Measurements from ENCODE around the gene TSTD2.
"Not testable (repeated sequence)": the region's sequence is repeated elsewhere in the genome, so short reads cannot be mapped to it uniquely, and the experiment has no call there.

Gene TSTD2

DNA sequence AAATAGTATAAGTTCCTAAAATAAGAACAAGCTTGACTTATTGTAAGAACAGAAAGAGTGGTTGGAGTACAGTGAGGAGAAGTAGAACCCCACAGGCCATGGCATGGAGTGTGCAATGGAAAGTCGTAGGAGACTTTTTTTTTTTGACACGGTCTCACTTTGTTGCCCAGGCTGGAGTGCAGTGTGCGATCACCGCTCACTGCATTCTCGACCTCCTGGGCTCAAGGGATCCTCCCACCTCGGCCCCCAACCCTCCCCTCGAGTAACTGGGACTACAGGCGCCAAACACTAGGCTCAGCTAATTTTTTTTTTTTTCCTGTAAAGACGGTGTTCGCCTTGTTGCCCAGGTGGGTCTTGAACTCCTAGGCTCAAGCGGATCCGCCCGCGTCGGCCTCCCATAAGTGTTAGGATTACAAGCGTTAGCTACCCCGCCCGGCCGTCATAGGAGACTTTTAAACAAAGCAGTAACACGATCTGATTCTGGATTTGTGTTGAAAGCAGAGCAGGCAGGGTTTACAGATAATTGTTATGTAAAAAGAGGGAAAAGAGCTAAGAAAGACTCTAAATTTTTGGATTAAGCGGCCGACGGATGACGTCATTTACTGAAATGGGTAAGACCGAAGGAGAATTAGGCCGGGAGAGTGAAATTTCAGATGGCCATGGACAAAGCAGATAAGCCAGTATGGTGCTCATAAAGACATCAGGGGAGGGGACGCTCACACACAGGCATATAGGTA lies 752 bp downstream of the TSTD2 start:
- DNase-seq (ENCODE audit: low read depth, low spot score), result no peak

DNA sequence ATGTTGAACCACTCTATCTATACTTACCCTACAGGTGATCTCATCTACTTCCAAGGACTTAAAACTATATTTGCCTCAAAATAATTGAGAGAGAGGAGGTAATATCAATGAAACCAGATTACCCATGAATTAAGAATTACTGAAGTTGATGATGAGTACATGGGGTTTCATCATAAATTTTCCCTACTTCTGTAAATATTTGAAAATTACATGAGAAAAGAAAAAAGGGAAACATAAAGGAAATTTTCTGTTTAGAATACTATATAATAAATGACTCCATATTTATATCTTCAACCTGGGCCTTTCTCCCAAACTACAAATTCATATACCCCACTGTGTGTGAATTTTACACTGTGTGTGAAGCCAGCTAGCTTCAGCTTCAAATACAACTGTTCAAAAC lies 2.6 kb downstream of the TSTD2 start:
- DNase-seq (ENCODE audit: low read depth, low spot score), result no peak

- DNase-seq (ENCODE audit: low read depth, low spot score), result no peak
Observed at GRCh38 chr9:97629156-97629555, 4.0 kb downstream of the TSTD2 start.

DNA sequence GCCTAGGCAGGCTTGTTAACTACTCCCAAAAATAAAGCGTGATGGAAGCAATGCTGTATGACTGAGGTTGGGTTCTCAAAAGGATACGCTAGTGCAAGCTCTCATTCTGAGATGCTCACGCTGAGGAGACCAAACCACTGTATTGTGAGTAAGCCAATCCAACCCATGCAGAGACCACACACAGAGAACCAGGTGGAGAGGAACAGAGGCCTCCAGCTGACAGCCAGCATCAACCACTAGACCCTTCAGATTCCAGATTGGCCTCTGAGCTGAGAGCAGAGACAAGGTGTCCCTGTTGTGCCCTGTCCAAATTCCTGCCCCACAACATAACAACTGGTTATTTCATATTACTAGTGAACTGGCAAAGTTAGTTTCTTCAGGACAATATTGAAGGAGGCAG lies 4.5 kb downstream of the TSTD2 start:
- no peak for DNase-seq (ENCODE audit: low read depth, low spot score)

DNA sequence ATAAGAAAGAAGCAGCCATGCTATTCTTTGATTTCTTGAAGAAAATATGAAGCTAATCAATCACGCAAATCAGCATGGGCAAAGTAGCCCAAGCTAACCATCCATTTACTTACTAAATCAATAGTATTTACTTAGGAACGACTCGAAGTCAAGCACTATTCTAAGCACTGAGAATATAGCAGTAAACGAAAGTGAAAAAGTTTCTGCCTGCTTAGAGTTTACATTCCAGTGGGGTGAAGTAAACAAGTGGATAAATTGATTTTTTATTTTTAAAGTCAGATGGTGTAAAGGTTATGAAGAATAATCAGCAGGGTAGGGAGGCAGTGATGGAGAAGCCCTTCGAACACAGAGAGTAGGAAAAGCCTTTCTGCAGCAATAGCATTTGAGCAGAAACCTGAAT lies 5.5 kb downstream of the TSTD2 start:
- no peak for DNase-seq (ENCODE audit: low read depth, low spot score)

GRCh38 chr9:97625620-97626019 lies 7.5 kb downstream of the TSTD2 start:
- DNase-seq (ENCODE audit: low read depth, low spot score), result no peak

DNA sequence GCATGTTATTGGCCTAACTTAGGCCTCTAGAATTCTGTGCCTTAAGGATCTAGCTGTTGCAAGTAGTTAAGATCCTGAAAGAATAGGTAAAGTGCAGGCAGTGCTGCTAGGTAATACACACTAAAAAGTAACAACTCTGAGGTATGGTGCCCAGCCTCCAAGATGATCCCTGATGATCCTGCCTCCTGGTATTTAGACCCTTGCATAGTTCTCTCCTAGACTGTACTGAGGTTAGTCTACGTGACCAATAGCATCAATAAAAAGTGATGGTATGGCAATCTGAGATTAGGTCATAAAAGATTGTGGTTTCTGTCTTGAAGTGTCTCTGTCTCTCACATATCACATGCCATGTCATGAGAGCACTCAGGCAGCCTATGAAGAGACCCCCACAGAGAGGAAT lies 9.2 kb downstream of the TSTD2 start:
- no peak for DNase-seq (ENCODE audit: low read depth, low spot score)

- not testable (repeated sequence) for DNase-seq (ENCODE audit: low read depth, low spot score)
Observed at GRCh38 chr9:97622483-97622882, 10.7 kb downstream of the TSTD2 start.

GRCh38 chr9:97620063-97620462 lies 13.1 kb downstream of the TSTD2 start:
- not testable (repeated sequence) for DNase-seq (ENCODE audit: low read depth, low spot score)

DNA sequence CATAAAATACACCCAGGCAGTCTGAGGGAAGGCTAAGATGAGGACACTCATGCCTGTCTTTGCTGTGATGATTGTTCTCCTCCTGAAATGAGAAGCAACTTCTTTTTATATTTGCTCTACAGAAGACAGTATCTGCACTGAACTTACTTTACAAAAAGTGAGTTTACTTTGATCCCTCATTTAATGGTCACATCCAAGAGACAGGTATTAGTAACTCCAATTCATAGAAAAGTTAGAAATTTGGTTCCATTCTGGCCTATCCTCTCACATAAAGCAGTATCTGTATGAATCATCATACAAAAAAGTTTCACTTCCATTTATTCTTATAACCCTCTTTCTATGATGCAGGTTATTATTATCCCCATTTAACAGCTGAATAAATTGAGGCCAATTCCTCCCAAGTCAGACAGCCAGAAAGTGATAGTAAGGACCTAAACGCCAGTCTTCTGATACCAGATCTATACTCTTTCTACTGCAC lies 15.2 kb downstream of the TSTD2 start:
- no peak for DNase-seq (ENCODE audit: low read depth, low spot score)

- DNase-seq (ENCODE audit: low read depth, low spot score), result peak; percentile 18
Observed at GRCh38 chr9:97615439-97616072, 17.6 kb downstream of the TSTD2 start.

- DNase-seq (ENCODE audit: low read depth, low spot score), result no peak
Observed at GRCh38 chr9:97604901-97605645, 28.1 kb downstream of the TSTD2 start.

DNA sequence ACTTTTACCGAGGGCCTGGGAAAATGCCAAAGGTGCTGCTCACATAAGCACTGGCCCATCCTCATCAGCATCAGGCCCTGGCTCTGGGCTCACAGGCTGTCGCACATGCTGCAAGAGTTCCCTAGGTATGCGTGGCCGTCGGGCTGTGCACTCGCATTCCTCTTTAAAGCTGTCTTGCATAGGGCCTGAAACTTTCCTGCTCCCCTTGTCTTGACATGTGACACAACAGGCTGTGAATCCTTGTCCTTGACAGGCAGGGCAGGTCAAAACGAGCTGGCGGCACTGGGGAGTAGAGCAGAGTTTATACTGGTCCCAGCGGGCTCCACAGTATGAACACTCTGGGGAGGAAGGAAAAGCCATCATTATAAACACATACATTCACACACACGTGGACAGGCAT lies 30.7 kb downstream of the TSTD2 start:
- DNase-seq (ENCODE audit: low read depth, low spot score), result no peak

DNA sequence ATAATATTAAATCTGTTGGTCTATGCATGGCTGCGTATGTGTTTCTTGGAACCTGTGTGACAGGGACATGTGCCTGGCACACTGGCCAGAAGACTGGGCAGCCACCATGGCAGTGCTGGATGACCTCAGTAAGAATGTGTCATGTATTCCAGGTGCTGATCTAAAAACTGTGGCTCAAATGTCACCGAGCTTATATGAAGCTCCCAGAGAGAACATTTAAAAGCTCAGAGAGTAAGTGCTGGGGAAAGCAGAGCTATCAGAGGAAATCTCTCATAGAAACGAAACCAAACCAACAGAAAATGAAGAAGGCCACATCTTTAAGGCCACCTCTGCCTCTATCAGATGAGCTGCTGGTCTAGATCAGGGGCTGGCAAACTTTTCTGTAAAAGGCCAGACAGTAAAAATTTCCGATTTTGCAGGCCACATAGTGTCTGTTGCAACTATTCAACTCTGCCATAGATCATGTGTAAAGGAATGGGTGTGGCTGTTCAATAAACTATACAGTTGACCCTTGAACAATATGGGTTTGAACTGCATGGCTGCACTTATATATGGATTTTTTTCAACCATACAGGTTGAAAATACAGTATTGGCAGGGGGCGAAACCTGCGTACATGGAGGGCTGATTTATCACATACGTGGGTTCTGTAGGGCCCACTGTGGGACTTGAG lies 31.8 kb downstream of the TSTD2 start:
- DNase-seq (ENCODE audit: low read depth, low spot score), result no peak

- DNase-seq (ENCODE audit: low read depth, low spot score), result no peak
Observed at GRCh38 chr9:97600531-97601227, 32.5 kb downstream of the TSTD2 start.

DNA sequence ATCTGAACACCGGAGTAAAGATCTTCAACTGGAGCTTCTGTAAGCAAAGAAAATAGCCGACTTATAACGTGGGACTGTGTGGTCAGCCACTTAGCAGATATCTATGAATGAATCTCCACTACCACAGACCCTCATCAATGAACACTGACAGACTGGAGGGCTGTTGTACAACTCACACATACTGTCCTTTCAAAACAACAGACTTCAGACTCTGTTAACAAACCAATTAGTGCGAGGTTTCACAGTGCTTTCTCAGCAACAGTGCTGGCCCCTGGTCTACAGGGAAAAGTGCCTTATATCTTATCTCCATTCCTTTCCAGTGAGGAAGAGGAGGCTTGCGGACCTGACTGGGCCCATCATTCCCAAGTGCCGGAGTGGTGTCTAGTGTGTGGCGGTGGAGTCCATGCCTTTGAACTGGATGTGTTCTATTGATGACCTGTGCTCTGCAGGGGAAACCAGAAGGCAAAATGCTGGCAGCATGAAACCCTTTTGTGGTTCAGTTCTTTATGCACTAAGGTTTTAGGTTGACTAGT lies 33.8 kb downstream of the TSTD2 start:
- DNase-seq (ENCODE audit: low read depth, low spot score), result no peak

DNA sequence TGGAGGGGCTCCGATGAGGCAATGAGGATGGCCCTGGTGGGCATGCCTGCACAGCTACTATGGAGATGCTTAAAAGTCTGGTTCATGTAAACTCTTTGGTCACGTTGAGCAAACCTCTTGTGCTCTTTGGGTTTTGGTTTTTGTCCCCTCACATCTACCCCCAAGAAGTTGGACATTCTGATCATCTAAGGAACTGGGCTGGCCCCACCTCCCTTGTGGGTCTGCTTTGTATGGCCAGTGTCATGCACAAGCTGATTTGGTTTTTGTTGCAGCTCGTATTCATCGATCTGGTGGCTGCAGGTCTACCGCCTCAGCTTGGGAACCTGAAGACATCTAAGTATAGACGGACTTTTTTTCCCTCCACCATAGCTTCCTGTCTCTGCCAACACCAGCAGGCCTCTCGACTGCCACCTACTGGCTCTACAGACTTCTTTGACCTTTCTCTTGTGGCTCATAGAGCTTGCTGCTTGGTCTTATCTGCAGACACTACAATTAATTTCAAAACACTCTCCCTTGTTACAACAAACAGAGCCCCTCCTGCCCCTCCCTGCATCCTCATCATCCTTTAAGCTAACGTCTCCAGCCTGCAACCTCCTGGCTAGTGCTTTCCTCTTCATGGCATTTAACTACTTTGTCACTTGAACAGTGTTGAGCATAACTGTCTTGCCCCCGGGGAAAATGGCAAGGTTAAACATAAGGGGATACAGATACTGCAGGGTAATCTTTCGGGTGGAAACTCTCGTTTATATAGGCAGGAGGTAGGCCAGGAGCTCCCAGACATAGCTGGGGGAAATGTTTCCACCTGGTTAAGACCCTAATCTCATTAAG lies 34.5 kb downstream of the TSTD2 start:
- peak; percentile 60 for DNase-seq (ENCODE audit: low read depth, low spot score)

- no peak for DNase-seq (ENCODE audit: low read depth, low spot score)
Observed at GRCh38 chr9:97596906-97597305, 36.3 kb downstream of the TSTD2 start.

GRCh38 chr9:97594381-97594921 lies 38.7 kb downstream of the TSTD2 start:
- no peak for DNase-seq (ENCODE audit: low read depth, low spot score)

- DNase-seq (ENCODE audit: low read depth, low spot score), result no peak
Observed at GRCh38 chr9:97593960-97594359, 39.2 kb downstream of the TSTD2 start.
